PFSK-1 (cell line): ENCODE measurements around the gene EME2.

Experiments
- POLR2AphosphoS5 ChIP-seq: IDR thresholded peaks from 2 replicates; pipeline ENCODE4 v1.6.1; 2012; ENCODE audit warnings: low read depth, mild to moderate bottlenecking, control low read depth, low read length, moderate library complexity
- TF ChIP-seq, protein P1 (sequence below), 2 experiments: IDR thresholded peaks; 2 replicates each; pipeline versions ENCODE4 v1.6.1 to v1.8.0; 2011 to 2012; ENCODE audit warnings: low read depth in 2 of 2, low read length in 2 of 2, control low read depth in 1 of 2, inconsistent platforms in 1 of 2, mild to moderate bottlenecking in 1 of 2, moderate library complexity in 1 of 2; ENCODE audit not compliant: insufficient read depth in 1 of 2

DNA sequence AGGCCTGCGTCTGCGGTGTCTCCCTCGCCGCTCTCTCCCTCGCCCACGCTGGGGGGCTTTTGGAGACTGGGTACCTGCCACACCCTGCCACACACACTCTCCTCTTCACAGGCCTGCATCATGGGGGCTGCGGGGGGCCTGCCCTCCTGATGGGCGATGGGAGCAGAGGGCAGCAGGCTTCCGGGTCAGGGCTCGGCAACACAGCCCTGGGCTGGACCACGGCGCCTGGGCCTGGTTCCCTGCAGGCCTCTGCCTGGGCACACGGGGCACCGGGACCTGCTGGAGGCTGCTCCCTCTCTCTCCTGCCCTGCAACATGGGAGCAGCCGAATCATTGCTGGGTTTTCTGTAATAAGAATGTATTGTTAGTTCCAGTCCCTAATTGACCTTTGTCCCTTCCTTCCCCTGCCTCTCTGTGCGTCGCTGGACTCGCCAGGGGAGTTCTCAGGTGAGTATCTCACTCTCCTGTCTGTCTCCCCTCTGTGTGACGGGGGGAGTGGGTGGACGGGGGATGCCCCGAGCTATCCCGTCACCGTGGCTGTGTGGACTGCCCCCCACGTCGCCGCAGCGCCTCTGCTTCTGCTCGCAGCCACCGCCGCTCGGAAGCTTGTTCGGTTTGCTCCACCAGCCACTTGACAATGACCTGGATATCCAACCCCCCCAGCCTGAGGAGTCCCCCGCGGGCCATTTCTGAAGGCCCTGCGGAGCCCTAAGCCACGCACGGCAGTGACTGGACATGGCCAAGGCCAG is 14.7 kb upstream of the EME2 start:
- TF ChIP-seq, protein P1, sequence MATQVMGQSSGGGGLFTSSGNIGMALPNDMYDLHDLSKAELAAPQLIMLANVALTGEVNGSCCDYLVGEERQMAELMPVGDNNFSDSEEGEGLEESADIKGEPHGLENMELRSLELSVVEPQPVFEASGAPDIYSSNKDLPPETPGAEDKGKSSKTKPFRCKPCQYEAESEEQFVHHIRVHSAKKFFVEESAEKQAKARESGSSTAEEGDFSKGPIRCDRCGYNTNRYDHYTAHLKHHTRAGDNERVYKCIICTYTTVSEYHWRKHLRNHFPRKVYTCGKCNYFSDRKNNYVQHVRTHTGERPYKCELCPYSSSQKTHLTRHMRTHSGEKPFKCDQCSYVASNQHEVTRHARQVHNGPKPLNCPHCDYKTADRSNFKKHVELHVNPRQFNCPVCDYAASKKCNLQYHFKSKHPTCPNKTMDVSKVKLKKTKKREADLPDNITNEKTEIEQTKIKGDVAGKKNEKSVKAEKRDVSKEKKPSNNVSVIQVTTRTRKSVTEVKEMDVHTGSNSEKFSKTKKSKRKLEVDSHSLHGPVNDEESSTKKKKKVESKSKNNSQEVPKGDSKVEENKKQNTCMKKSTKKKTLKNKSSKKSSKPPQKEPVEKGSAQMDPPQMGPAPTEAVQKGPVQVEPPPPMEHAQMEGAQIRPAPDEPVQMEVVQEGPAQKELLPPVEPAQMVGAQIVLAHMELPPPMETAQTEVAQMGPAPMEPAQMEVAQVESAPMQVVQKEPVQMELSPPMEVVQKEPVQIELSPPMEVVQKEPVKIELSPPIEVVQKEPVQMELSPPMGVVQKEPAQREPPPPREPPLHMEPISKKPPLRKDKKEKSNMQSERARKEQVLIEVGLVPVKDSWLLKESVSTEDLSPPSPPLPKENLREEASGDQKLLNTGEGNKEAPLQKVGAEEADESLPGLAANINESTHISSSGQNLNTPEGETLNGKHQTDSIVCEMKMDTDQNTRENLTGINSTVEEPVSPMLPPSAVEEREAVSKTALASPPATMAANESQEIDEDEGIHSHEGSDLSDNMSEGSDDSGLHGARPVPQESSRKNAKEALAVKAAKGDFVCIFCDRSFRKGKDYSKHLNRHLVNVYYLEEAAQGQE (IDR thresholded peaks at IDR 0.05; ENCODE audit: insufficient read depth in 1 of 2, low read depth in 2 of 2, low read length in 2 of 2): no peak
- no peak; the same call in 1 of the 2 replicates for TF ChIP-seq POLR2AphosphoS5
